Measurements from ENCODE around the gene PPP1R9A.

- TF ChIP-seq CTCF (IDR thresholded peaks at IDR 0.05; ENCODE audit: insufficient read depth, low read length, poor library complexity, severe bottlenecking) (no peak), EZH2phosphoT487 (conservative IDR thresholded peaks at IDR 0.05; ENCODE audit: low read length) (no peak)
These were observed 23.8 kb upstream of the PPP1R9A start for GRCh38 chr7:94883616-94884015.

Measured in SU-DHL-6 (cell line).